Gastrocnemius medialis (tissue), 4 donors: ENCODE results near the gene AMH. TPM values are rescaled to one million over a fixed set of nuclear protein-coding genes. Genes with fewer than 3 reads are reported as not detected.

Experiments
- ATAC-seq, 2 donors: fragments of 150-250 bp; one replicate each; pipeline ENCODE4 v1.9.1; 2016
- DNase-seq, 2 donors: peaks; one replicate each; pipeline ENCODE4 v3.0.0-alpha.2; 2019
- H3K27ac ChIP-seq, 4 donors: fragments of 200-600 bp; sonication (generic); 1 replicate in 1 of 4; 2 replicates in 3 of 4; pipeline ENCODE4 v1.5.1; 2016 to 2018; ENCODE audit warnings: mild to moderate bottlenecking in 2 of 4, moderate library complexity in 1 of 4
- H3K27me3 ChIP-seq, 3 donors: fragments of 200-600 bp; sonication (generic) in 2 of 3; 1 replicate in 1 of 3; 2 replicates in 2 of 3; pipeline versions ENCODE4 v1.5.1 to v1.6.0; 2016 to 2019; ENCODE audit warnings: mild to moderate bottlenecking in 1 of 3, moderate library complexity in 1 of 3
- H3K36me3 ChIP-seq, 2 donors: fragments of 200-600 bp; sonication (generic) in 1 of 2; one replicate each; pipeline ENCODE4 v1.5.1; 2017 to 2018
- H3K4me1 ChIP-seq, 2 donors: fragments of 200-600 bp; sonication (generic) in 1 of 2; one replicate each; pipeline ENCODE4 v1.5.1; 2016 to 2017; ENCODE audit warnings: mild to moderate bottlenecking in 2 of 2
- H3K4me3 ChIP-seq, 4 donors: fragments of 200-600 bp; sonication (generic) in 3 of 4; 1 replicate in 1 of 4; 2 replicates in 3 of 4; pipeline ENCODE4 v1.5.1; 2016 to 2019; ENCODE audit warnings: mild to moderate bottlenecking in 2 of 4
- H3K9me3 ChIP-seq, 3 donors: fragments of 200-600 bp; sonication (generic) in 2 of 3; 1 replicate in 1 of 3; 2 replicates in 2 of 3; pipeline ENCODE4 v1.5.1; 2016 to 2019
- POLR2A ChIP-seq, 2 donors: fragments of 450-650 bp; IDR thresholded peaks; one replicate each; pipeline ENCODE4 v1.6.1; 2017; ENCODE audit warnings: antibody characterized with exemption in 2 of 2, mild to moderate bottlenecking in 2 of 2, moderate library complexity in 2 of 2
- in situ Hi-C, 4 donors: fragments of 200-750 bp; cut with MboI; loops; one replicate each; pipeline versions ENCODE4 v1.15.0 to v1.8.0; 2017; ENCODE audit warnings: low sequenced_read_pairs in 4 of 4
- intact Hi-C: fragments of 100-400 bp; cut with DNase I; formaldehyde crosslinking; loops from one replicate; pipeline ENCODE4 v1.15.1; 2023; ENCODE audit warnings: low total_unique reads
- total RNA-seq, 4 donors: library from RNA; depleted of rRNA; stranded (reverse); fragments of >200 nt; gene quantifications; one replicate each; pipeline versions ENCODE4 v1.1.0 to v1.2.3, GENCODE V29; 2016
- TF ChIP-seq, protein P1 (sequence below), 5 experiments: fragments of 450-650 bp in 3 of 5; fragments of 200-600 bp in 2 of 5; sonication (generic) in 2 of 5; IDR thresholded peaks in 4 of 5; conservative IDR thresholded peaks in 1 of 5; 1 replicate in 4 of 5; 2 replicates in 1 of 5; pipeline ENCODE4 v1.5.1; 2016 to 2019; ENCODE audit warnings: antibody characterized with exemption in 5 of 5, mild to moderate bottlenecking in 3 of 5, moderate library complexity in 3 of 5

The AMH gene
- total RNA-seq, 4 donors from 2014 or later, result 0.80 to 3.9 (median 1.2) TPM

DNA sequence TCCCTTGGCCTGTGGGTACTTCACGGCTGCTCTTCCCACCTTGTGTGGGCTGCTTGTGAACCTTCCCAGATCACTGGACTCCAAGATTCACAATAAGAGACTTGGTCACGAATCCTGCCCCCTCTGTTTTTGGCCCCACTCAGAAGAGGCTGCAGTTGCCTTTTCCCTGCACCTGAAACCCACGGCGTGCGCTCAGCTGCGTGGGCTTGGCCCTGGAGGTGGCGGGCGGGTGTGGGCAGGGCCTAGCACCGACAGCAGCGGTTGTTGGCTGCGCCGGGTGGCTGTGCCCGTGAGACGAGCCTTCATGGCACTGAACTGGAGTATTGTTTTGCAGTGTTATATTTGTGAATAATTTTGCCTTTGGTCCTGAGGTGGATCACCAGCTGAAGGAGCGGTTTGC lies 46.8 kb upstream of the AMH start:
- H3K27ac ChIP-seq, result no peak overlapping the region
- H3K4me1 ChIP-seq, result no peaks in the 10 kb centered on the region
- intact Hi-C loops (no loop called here), in situ Hi-C loops (no loop called here)
- H3K9me3 ChIP-seq, result no peaks in the 10 kb centered on the region
- DNase-seq (no peak), ATAC-seq (no peak)
- H3K36me3 ChIP-seq, result peaks cover 0 to 36% of the 10 kb centered on the region in 2 donors
- no peak overlapping the region for H3K4me3 ChIP-seq
- TF ChIP-seq, protein P1, sequence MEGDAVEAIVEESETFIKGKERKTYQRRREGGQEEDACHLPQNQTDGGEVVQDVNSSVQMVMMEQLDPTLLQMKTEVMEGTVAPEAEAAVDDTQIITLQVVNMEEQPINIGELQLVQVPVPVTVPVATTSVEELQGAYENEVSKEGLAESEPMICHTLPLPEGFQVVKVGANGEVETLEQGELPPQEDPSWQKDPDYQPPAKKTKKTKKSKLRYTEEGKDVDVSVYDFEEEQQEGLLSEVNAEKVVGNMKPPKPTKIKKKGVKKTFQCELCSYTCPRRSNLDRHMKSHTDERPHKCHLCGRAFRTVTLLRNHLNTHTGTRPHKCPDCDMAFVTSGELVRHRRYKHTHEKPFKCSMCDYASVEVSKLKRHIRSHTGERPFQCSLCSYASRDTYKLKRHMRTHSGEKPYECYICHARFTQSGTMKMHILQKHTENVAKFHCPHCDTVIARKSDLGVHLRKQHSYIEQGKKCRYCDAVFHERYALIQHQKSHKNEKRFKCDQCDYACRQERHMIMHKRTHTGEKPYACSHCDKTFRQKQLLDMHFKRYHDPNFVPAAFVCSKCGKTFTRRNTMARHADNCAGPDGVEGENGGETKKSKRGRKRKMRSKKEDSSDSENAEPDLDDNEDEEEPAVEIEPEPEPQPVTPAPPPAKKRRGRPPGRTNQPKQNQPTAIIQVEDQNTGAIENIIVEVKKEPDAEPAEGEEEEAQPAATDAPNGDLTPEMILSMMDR (IDR thresholded peaks at IDR 0.05 in 4 of 5, conservative IDR thresholded peaks at IDR 0.05 in 1 of 5), result no peak
- no peak for TF ChIP-seq POLR2A (IDR thresholded peaks at IDR 0.05)
- H3K27me3 ChIP-seq, result no peaks in the 10 kb centered on the region

DNA sequence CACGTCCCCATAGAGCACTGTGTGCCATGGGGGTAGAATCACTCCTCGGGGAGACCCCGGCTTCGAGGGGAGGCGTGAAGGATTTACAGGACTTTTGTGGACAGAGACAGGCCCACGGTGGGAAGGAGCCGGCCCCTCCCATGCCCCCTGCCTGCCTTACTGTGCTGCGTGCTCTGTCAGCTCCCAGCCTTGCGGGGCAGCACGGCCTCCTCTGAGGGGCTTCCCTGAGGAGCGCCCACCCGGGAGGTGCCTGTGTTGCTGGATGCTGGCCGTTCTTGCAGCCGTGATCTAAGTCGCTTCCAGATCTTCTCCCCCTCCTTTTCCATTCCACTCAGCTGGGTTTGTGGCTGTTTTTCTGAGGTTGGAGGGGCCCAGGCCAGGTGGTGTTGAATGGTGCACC lies 42.1 kb upstream of the AMH start:
- no peak for ATAC-seq
- Histone ChIP-seq H3K4me1 (no peaks in the 10 kb centered on the region), H3K4me3 (no peak overlapping the region), H3K36me3 (peaks cover 0 to 63% of the 10 kb centered on the region in 2 donors), H3K9me3 (no peaks in the 10 kb centered on the region), H3K27me3 (no peaks in the 10 kb centered on the region), H3K27ac (no peak overlapping the region)
- DNase-seq, result no peak
- in situ Hi-C loops, result no loop called here
- intact Hi-C loops, result no loop called here
- no peak for TF ChIP-seq POLR2A (IDR thresholded peaks at IDR 0.05)
- TF ChIP-seq, protein P1 (IDR thresholded peaks at IDR 0.05 in 4 of 5, conservative IDR thresholded peaks at IDR 0.05 in 1 of 5), result no peak

DNA sequence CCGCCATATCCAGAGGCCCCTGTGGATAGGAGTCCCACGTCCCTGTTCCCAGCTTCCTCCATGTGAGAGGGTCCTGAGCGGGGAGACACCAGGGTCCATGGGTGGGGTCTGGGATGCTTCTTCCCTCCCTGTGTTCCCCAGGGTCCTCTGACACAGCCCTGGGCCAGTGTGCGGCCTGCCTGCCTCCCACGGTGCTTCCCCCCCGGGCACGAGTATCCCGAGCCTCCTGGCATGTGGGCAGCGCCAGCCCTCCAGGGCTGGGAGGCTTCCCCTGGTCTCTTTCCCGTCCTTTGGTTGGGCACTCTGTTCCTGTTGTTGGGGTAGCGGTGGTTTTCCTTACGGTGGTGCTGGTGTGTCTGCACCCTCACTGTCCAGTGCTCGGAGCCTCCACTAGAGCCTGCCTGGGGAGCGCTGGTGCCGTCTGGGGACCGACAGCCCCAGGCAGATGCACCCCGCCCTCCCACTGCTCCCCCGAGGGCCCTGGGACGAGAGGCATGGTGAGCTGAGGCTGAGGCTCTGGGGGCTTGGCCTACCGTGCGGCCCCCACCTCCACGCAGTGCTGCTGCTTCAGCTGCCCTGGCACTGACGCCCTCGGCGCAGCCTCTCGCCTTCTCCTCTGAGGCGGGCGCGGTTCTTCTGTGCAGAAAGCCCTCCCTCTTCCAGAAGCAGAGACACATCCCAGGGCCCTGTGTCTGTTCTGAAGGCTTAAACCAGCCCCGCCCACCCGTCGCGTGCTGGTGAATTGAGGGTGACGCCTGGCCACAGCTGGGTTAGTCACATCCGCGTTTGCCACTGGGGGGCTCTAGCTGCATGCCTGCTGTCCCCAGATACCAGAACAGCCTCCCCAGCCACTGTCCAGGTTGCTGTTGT lies 40.9 kb upstream of the AMH start:
- Histone ChIP-seq H3K27ac (peak overlapping the region in 1 of 4 donors; percentile 14), H3K27me3 (no peaks in the 10 kb centered on the region), H3K9me3 (no peaks in the 10 kb centered on the region), H3K4me1 (no peaks in the 10 kb centered on the region), H3K36me3 (peaks cover 0 to 72% of the 10 kb centered on the region in 2 donors), H3K4me3 (no peak overlapping the region)
- ATAC-seq (peak in 1 of 2 donors; percentile 35), DNase-seq (peak in 1 of 2 donors; percentile 49)
- in situ Hi-C loops (no loop called here), intact Hi-C loops (no loop called here)
- TF ChIP-seq, protein P1 (IDR thresholded peaks at IDR 0.05 in 4 of 5, conservative IDR thresholded peaks at IDR 0.05 in 1 of 5), result no peak
- TF ChIP-seq POLR2A (IDR thresholded peaks at IDR 0.05), result no peak

DNA sequence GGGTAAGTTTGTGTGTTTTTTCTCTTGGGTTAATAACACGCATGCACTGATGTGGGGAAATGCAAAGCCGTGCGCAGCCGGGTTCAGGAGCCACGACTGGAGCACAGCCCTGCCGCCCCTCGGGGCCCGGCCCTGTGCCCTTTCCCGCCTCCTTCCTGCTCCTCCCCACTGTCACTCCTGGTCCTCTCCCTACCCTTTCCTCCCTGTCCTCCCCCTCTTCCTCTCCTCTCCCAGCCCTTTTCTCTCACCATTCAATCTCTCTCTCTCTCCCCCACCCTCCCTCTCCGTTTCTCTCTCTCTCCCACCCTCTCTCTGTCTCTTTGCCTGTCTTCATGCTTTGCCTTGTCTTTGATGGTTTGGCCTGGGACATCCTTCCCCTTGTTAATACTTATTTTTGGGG lies 40.1 kb upstream of the AMH start:
- ATAC-seq (peak in 1 of 2 donors; percentile 10), DNase-seq (no peak)
- TF ChIP-seq, protein P1 (IDR thresholded peaks at IDR 0.05 in 4 of 5, conservative IDR thresholded peaks at IDR 0.05 in 1 of 5), result no peak
- no peak for TF ChIP-seq POLR2A (IDR thresholded peaks at IDR 0.05)
- no peaks in the 10 kb centered on the region for H3K4me1 ChIP-seq
- H3K9me3 ChIP-seq, result no peaks in the 10 kb centered on the region
- peaks cover 0 to 72% of the 10 kb centered on the region in 2 donors for H3K36me3 ChIP-seq
- no peak overlapping the region for H3K4me3 ChIP-seq
- H3K27ac ChIP-seq, result no peak overlapping the region
- intact Hi-C loops, result no loop called here
- in situ Hi-C loops, result no loop called here
- H3K27me3 ChIP-seq, result no peaks in the 10 kb centered on the region
